LNCaP clone FGC (cell line): ENCODE results near the gene PGA4.
"Not testable (repeated sequence)": the region's sequence is repeated elsewhere in the genome, so short reads cannot be mapped to it uniquely, and the experiment has no call there.

Source experiments
- DNase-seq: peaks from one replicate; pipeline ENCODE4 v3.0.0-alpha.2; 2011; ENCODE audit warnings: low read depth
- H3K4me3 ChIP-seq: 2 replicates; pipeline ENCODE4 v1.5.1; 2011; ENCODE audit warnings: mild to moderate bottlenecking, low read depth, low read length, control low read depth
- CTCF ChIP-seq: IDR thresholded peaks from 2 replicates; pipeline ENCODE4 v1.5.1; 2012; ENCODE audit warnings: mild to moderate bottlenecking; ENCODE audit not compliant: control insufficient read depth, insufficient read depth; ENCODE audit errors: extremely low read depth

Gene PGA4

DNA sequence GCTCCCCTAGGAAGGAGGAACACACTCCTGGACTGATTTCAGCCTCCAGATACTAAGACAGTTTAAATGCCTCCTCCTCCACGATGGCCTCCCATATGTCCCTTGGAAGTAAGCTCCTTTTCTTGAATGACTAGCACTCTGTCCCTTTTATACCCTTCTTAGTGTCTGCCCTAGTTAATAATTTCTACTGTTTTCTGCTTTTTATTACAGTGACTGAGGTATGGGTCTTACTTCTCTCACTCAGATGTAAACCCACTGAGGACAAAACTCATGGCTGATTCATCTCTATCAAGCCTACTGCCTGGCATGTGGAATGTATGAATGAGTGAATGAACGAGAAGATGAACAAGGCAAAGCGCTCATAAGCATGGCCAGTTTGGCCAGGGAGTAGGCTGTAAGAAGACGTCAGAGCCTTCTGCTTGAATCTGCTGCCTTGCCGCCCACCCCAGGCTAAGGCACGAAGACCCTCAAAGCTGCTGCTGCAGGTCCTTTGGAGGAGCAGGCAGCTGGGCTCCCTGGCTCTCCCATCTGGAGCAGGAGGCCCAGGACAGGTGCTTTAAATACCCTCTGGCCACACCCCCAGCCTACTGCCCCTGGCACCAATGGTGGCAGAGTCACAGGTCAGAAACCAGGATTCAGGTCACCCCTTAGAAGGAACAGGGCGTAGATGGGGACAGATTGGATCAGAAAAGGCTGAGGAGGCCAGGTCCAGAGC is 27.0 kb upstream of the PGA4 start:
- DNase-seq: no peak
- no peak for TF ChIP-seq CTCF
- H3K4me3 ChIP-seq: no peak overlapping the region

- TF ChIP-seq CTCF: no peak
- DNase-seq: no peak
- no peak overlapping the region for H3K4me3 ChIP-seq
Measured at GRCh38 chr11:61195719-61196118, 26.4 kb upstream of the PGA4 start.

- H3K4me3 ChIP-seq: no peak overlapping the region
- DNase-seq: no peak
- TF ChIP-seq CTCF: no peak
Measured at GRCh38 chr11:61198361-61198760, 23.8 kb upstream of the PGA4 start.

GRCh38 chr11:61198948-61199523 is 23.1 kb upstream of the PGA4 start:
- H3K4me3 ChIP-seq: no peak overlapping the region
- no peak for DNase-seq
- no peak for TF ChIP-seq CTCF

GRCh38 chr11:61201476-61201875 is 20.7 kb upstream of the PGA4 start:
- no peak for DNase-seq
- TF ChIP-seq CTCF: no peak
- H3K4me3 ChIP-seq: no peak overlapping the region

GRCh38 chr11:61202950-61203746 is 19.0 kb upstream of the PGA4 start, which contains the start of gene PGA3:
Gene PGA3, plus strand, starts transcription at chr11:61203515. Its CDS starts 50 bp downstream, at chr11:61203565.
- not testable (repeated sequence) for H3K4me3 ChIP-seq, DNase-seq

- not testable (repeated sequence) for H3K4me3 ChIP-seq, DNase-seq
Measured at GRCh38 chr11:61203873-61204272, 18.3 kb upstream of the PGA4 start.

DNA sequence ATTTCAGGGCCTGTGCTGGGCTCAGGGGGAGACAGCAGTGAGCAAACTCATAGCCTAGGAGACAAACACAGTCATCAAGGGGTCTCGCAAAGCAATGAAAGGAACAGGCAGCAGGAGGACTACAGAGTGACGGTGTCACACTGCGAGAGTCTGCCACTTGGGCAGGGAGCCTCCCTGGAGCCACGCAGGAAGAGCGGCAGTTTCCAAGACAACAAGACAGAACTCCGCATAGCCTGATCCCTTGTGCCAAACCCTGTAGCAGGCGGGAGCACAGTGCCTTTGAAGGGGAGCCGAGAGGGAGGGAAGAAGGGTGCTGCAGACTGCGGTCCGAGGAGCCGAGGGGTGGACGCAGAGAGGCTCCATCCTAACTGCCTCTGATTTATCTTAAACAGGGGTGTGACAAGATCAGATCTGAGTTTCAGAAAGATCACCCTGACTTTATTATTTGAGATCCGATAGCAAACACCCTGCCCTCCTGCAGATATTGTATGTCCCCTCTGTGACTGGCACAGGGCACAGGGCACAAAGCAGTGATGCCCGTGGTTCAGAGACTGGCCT is 17.6 kb upstream of the PGA4 start:
- not testable (repeated sequence) for DNase-seq, H3K4me3 ChIP-seq

DNA sequence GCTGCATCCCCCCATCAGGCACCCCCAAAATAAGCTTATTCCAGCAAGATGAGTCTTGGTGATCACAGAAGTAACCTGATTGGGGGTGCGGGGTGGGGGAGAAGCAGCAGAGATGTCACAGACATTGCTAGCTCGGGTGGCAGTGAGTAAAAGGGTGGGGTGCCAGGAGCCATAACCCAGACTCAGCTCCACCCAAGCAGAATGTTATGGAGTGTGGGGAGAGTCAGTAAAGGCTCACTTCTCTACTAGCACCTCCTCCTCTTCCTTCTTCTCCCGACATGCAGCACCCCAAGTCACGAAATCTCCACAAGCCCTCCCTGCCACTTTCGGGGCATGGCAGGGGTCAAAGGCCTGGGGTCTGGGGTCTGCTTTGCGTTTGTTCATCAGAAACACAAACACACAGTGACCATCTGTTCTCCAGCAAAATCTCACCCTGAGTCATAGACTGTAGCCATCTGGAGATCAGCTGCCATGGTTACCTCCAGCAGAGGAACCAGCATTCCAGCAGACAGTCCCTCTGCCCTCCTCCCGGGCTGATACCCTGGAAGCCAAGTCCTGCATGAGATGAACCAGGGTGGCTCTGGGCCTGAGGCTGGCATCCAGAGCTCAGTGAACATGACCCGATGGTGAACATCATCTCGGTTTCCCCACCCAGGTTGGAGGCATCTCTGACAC is 14.4 kb upstream of the PGA4 start:
- DNase-seq, H3K4me3 ChIP-seq: not testable (repeated sequence)

DNA sequence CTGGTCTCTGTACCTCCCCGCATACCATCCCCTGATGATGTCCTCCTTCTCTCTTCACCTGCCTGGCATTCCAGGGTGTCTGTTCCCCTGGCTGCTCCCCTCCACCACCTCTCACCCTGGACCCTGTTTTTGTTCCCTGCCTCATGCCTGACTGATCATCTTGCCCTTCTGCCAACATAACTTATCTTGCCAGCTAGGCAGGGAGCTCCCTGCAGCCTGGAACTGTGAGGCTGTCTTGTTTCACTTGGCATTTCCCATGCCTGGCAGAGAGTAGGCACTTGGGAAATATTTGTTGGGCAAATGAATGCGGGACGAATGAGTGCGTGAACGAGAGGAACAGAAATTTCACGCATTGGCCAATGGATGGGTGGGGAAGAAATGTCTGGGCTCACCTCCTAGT is 11.5 kb upstream of the PGA4 start:
- not testable (repeated sequence) for DNase-seq

DNA sequence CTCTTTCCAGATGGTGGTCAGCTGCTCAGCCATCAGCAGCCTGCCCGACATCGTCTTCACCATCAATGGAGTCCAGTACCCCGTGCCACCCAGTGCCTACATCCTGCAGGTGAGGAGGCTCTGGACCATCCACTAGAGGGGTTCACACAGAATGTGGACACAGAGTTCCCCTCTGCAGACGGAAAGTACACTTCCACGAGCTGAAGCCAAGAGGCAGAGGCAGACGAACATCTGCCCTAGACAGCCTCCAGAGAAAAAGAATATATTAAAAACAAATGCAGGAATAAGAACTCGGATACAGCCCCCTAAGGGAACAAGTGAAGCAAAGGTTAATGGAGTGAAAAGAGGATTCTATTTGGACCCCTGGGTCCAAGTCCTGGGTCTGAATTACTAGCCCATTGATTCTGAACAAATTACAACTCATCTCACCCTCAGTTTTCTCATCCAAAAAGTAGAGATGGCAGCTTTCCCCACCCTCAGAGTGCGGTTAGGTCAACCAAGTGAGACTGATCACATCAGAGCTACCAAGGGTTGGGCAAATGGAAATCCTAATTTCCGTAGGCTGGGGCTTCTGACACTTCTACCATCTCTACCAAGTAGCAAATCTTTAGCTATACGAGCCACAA is 10.7 kb upstream of the PGA4 start:
- H3K4me3 ChIP-seq, DNase-seq: not testable (repeated sequence)

More for the DNA sequence above, 11.5 kb upstream of the PGA4 start:
- not testable (repeated sequence) for H3K4me3 ChIP-seq

DNA sequence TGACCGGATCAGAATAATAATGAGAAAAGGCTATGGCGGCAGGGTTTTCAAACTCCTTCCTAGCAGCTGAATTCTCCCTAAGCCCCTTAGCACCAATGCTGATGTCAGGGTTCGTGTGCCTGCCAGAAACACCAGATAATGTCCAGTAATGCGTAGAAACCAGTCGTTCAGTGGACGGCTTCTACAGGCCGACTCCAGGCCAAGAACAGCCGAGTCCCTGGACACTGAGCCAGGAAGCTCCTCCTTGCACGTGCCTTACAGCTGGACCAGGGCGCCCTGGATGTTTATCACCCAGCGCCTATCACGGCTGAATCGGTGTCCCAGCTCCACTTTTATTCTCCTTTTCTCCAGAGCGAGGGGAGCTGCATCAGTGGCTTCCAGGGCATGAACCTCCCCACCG is 9.9 kb upstream of the PGA4 start:
- not testable (repeated sequence) for DNase-seq

More for the DNA sequence above, 9.9 kb upstream of the PGA4 start:
- not testable (repeated sequence) for H3K4me3 ChIP-seq
